NCI-H1694 (cell line): ENCODE measurements around the gene TGFB1I1.
A peak's percentile ranks its signal among the peaks of the same experiment; 100 is the strongest.
"Not testable (repeated sequence)": the region's sequence is repeated elsewhere in the genome, so short reads cannot be mapped to it uniquely, and the experiment has no call there.

ENCODE experiments used
- DNase-seq: peaks from one replicate; lab custom pipeline; 2025; lab: John Stamatoyannopoulos, UW

Gene TGFB1I1

GRCh38 chr16:31487720-31488467, 15.9 kb downstream of the TGFB1I1 start:
- peak; percentile 20 for DNase-seq

DNA sequence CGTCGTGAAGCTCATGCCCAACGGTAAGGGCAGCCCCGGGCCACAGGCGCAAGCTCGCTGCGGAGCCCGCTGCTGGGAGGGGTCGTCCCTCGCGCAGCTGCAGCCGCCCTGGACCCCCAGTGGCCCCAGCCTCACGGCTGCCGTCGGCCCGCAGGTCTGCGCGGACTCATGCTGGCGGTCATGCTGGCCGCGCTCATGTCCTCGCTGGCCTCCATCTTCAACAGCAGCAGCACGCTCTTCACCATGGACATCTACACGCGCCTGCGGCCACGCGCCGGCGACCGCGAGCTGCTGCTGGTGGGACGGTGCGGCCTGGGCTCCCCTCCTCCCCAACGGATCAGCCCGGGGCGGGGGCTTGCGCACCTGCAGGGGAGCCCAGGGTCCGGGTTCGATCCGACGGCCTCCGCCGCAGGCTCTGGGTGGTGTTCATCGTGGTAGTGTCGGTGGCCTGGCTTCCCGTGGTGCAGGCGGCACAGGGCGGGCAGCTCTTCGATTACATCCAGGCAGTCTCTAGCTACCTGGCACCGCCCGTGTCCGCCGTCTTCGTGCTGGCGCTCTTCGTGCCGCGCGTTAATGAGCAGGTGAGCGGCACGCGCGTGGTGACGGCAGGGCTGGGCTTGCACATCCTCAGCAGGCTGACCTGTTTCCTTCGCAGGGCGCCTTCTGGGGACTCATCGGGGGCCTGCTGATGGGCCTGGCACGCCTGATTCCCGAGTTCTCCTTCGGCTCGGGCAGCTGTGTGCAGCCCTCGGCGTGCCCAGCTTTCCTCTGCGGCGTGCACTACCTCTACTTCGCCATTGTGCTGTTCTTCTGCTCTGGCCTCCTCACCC, 16.7 kb downstream of the TGFB1I1 start:
- DNase-seq: no peak

DNA sequence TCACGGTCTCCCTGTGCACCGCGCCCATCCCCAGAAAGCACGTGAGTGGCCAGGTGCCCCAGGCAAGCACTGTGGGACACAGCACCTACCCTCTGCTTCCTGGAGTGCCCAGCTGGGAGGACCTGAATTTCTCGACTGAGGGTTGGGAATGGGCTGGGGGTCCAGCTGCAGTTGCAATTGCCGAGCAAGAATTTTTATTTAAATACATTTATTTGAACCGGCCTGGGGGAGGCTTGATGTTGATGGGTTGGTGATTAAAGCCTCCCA, 17.3 kb downstream of the TGFB1I1 start:
- DNase-seq: no peak

DNA sequence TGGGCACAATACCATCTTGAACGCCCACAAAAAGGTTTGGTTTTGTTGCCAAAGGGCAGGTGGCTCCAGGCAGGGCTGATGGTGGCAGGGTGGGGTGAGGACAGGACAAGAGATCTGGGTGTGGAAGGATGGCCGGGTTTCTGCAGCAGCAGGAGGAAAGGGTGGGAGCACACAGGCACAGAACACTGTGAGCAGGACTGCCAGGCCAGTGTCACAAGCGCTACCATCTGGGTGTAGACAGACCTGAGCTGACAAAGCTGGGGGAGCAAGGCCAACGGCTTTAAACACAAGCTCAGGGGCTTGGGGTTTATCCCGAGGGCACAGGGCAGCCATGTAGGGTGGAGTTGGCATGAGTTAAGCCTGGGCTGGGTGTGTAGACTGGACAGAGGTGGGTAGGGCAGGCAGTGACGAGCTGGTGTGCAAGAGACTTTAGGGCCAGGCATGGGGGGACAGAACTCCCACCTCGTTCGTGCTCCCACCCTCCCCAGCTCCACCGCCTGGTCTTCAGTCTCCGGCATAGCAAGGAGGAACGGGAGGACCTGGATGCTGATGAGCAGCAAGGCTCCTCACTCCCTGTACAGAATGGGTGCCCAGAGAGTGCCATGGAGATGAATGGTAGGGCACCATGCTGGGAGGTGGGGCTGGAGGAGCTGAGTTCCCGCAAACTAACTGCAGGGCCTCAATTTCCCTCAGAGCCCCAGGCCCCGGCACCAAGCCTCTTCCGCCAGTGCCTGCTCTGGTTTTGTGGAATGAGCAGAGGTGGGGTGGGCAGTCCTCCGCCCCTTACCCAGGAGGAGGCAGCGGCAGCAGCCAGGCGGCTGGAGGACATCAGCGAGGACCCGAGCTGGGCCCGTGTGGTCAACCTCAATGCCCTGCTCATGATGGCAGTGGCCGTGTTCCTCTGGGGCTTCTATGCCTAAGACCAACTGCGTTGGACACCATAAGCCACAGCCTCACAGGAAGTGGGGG, 17.9 kb downstream of the TGFB1I1 start:
- no peak for DNase-seq

DNA sequence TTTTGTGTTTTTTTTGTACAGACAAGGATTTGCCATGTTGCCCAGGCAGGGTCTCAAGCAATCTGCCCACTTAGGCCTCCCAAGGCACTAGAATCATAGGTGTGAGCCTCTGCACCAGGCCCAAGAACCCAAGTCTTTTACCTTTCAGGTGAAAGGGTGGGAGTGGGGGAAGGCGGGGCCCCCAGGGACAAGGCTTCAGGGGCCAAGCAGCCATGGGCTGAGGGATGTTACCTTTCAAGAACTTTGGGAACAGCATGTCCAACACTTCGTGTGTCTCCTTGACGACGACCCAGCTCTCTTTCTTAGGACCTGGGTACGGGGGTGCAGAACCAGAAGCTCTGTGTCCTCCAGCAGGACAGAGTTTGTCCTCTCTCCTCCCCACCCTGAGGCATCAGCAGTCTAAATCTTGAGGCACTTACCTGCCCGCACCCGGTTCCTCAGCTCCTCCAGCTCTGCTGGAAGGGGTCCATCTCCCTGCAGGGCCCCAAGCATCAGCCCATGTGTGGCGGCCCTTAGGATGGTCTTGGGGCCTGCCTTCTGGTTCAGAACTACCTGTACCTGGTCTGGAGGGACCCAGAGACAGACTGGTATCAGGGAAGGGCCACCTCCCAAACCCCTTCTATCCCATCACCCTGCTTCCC, 19.9 kb downstream of the TGFB1I1 start:
- no peak for DNase-seq

- no peak for DNase-seq
Observed at GRCh38 chr16:31493506-31494125, 21.7 kb downstream of the TGFB1I1 start.

GRCh38 chr16:31496670-31497069, 24.7 kb downstream of the TGFB1I1 start:
- no peak for DNase-seq

DNA sequence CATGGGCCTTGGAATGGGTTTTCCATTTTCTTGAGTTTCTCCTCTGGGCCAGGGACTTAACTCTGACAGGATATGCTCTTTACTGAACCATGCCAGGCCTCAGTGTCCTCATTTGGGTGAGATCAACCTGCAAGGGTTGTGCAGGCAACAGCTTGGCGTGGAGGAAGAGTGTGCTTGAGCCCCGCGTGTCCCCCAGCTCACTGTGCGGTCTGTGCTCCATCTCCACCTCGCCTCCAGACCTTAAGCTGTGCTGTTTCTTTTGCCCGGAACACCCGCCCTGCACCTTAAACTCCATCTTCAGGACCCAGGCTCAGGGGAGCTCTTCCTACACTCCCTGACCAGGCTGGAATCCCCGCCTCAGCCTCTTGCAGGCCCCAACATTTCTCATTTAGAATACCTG, 26.5 kb downstream of the TGFB1I1 start:
- no peak for DNase-seq

- DNase-seq: no peak
Observed at GRCh38 chr16:31499928-31500327, 28.0 kb downstream of the TGFB1I1 start.

- no peak for DNase-seq
Observed at GRCh38 chr16:31501226-31501965, 29.4 kb downstream of the TGFB1I1 start.

- no peak for DNase-seq
Observed at GRCh38 chr16:31501966-31502348, 30.0 kb downstream of the TGFB1I1 start.

GRCh38 chr16:31502981-31503380, 31.0 kb downstream of the TGFB1I1 start:
- no peak for DNase-seq

GRCh38 chr16:31503555-31503954, 31.6 kb downstream of the TGFB1I1 start:
- not testable (repeated sequence) for DNase-seq

DNA sequence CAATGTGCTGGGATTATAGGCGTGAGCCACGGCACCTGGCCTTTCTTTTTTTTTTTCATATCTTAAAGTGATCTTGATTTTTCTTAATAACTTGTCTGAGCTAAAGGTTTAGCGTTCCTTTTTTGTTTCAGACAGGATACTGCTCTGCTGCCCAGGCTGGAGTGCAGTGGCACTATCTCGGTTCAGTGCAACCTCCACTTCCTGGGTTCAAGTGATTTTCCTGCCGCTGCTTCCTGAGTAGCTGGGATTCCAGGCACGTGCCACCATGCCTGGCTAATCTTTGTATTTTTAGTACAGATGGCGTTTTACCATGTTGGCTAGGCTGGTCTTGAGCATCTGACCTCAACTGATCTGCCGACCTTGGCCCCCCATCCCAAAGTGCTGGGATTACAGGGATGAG, 32.2 kb downstream of the TGFB1I1 start:
- DNase-seq: no peak

DNA sequence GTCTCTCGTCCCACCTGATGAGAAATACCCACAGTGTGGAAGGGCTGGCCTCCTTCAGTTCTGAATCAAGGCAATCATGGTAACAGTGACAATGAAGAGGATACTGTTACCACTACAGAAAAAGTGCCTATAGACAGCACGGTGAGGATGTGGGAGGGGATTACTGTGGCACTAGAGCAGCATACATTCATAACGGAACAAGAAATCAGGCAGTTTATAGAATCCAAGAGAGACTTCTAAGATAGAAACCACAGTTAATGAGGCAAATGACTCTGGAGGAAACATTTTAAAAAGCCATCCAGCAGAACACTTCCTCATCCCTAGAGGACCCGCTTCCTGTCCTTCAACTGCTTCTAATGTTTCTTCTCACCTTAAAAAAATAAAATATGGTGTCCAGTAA, 33.5 kb downstream of the TGFB1I1 start:
- no peak for DNase-seq

DNA sequence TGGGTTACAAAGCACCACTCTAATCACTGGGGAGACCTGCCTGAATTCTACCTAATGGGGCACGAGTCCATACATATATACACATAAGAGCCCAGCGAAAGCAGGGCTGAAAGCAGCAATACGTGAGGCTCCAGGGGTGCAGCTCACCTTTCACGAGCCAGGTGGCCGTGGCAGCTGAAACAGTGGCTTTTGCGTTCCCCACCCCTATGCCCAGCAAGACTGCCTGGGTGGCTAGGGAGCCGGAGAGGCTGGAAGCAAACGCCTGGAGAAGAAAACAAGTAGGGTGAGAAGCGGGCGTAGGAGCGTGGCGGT, 35.6 kb downstream of the TGFB1I1 start:
- DNase-seq: no peak

- DNase-seq: peak; percentile 39
Observed at GRCh38 chr16:31507929-31508705, 36.2 kb downstream of the TGFB1I1 start, which contains the start of gene RUSF1. TSS of gene RUSF1 (minus strand) at chr16:31508391. CDS start at chr16:31508373, 18 bp downstream.

GRCh38 chr16:31508706-31509195, 36.8 kb downstream of the TGFB1I1 start:
- no peak for DNase-seq

GRCh38 chr16:31513126-31513525, 41.2 kb downstream of the TGFB1I1 start:
- DNase-seq: no peak

DNA sequence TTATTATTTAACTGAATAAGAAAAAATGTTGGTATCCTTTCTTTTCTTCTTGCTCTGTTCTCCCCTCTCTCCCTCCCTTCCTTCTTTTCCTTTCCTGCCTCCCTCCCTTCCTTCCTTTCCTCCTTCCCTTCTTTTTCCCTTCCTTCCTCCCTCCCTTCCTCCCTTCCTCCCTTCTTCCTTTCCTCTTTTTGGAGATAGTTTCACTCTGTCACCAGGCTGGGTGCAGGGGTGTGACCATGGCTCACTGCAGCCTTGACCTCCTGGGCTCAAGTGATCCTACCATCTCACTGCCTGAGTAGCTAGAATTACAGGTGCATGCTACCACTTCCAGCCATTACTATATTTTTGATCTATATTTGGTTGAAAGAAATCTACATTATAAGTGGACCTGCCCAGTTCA, 41.9 kb downstream of the TGFB1I1 start:
- DNase-seq: no peak
